Neural progenitor cell (in vitro differentiated cells): ENCODE data around the gene ASTN2. TPM values are rescaled to one million over a fixed set of nuclear protein-coding genes. Genes with fewer than 3 reads are reported as not detected.

Experiments
- DNase-seq: peaks from one replicate; pipeline ENCODE4 v3.0.0-alpha.2; 2016; ENCODE audit warnings: low spot score
- H2AFZ ChIP-seq: fragments of 200-600 bp; sonication (generic); replicated peaks from 2 replicates; pipeline ENCODE4 v1.6.1; 2016; ENCODE audit warnings: antibody characterized with exemption
- H3F3A ChIP-seq: fragments of 200-600 bp; sonication (generic); 2 replicates; pipeline ENCODE4 v1.6.1; 2016; ENCODE audit warnings: antibody characterized with exemption, low read depth
- H3K27ac ChIP-seq: fragments of 200-600 bp; sonication (generic); 2 replicates; pipeline ENCODE4 v1.5.1; 2016; ENCODE audit warnings: mild to moderate bottlenecking
- H3K27me3 ChIP-seq: fragments of 200-600 bp; sonication (generic); 2 replicates; pipeline ENCODE4 v1.6.1; 2016; ENCODE audit warnings: mild to moderate bottlenecking, moderate library complexity
- H3K36me3 ChIP-seq: fragments of 200-600 bp; sonication (generic); 2 replicates; pipeline ENCODE4 v1.5.1; 2016
- H3K4me1 ChIP-seq: fragments of 200-600 bp; sonication (generic); 2 replicates; pipeline ENCODE4 v1.6.1; 2016; ENCODE audit warnings: mixed run types
- H3K4me2 ChIP-seq: fragments of 200-600 bp; sonication (generic); 2 replicates; pipeline ENCODE4 v1.6.1; 2016
- H3K4me3 ChIP-seq: fragments of 200-600 bp; sonication (generic); 2 replicates; pipeline ENCODE4 v1.5.1; 2016
- H3K79me2 ChIP-seq: fragments of 200-600 bp; sonication (generic); 2 replicates; pipeline ENCODE4 v1.6.1; 2016; ENCODE audit warnings: low read depth
- H3K9ac ChIP-seq: fragments of 200-600 bp; sonication (generic); 2 replicates; pipeline ENCODE4 v1.6.1; 2016
- H3K9me3 ChIP-seq: fragments of 200-600 bp; sonication (generic); 2 replicates; pipeline ENCODE4 v1.5.1; 2016; ENCODE audit warnings: low read depth
- H4K20me1 ChIP-seq: fragments of 200-600 bp; sonication (generic); 2 replicates; pipeline ENCODE4 v1.6.1; 2016; ENCODE audit warnings: low read depth
- H3K27ac Mint-ChIP-seq: 3 replicates; pipeline ENCODE4 v1.8.0; 2021; ENCODE audit warnings: mixed read lengths
- H3K27me3 Mint-ChIP-seq: 2 replicates; pipeline ENCODE4 v1.8.0; 2022; ENCODE audit warnings: low read depth, mild to moderate bottlenecking, inconsistent platforms, moderate library complexity, mixed read lengths; ENCODE audit not compliant: insufficient read depth
- H3K36me3 Mint-ChIP-seq: 3 replicates; pipeline ENCODE4 v1.8.0; 2021; ENCODE audit warnings: mixed read lengths
- H3K4me1 Mint-ChIP-seq: 3 replicates; pipeline ENCODE4 v1.8.0; 2021; ENCODE audit warnings: mixed read lengths
- H3K4me3 Mint-ChIP-seq: 3 replicates; pipeline ENCODE4 v1.8.0; 2021; ENCODE audit warnings: mild to moderate bottlenecking, moderate library complexity, mixed read lengths
- H3K9me3 Mint-ChIP-seq: 3 replicates; pipeline ENCODE4 v1.8.0; 2020; ENCODE audit warnings: mixed read lengths
- EZH2 ChIP-seq: fragments of 200-600 bp; sonication (generic); IDR thresholded peaks from 2 replicates; pipeline ENCODE4 v1.6.1; 2017; ENCODE audit warnings: antibody characterized with exemption, mild to moderate bottlenecking, moderate library complexity
- EZH2phosphoT487 ChIP-seq: fragments of 200-600 bp; sonication (generic); IDR thresholded peaks from 2 replicates; pipeline ENCODE4 v1.6.1; 2017; ENCODE audit warnings: antibody characterized with exemption
- total RNA-seq: library from RNA; depleted of rRNA; stranded (reverse); fragments of >200 nt; gene quantifications from 2 replicates; pipeline ENCODE4 v1.2.3, GENCODE V29; 2015; ENCODE audit warnings: low replicate concordance
- TF ChIP-seq, protein P1 (sequence below): fragments of 200-600 bp; sonication (generic); IDR thresholded peaks from 2 replicates; pipeline ENCODE4 v1.5.1; 2017; ENCODE audit warnings: antibody characterized with exemption, mild to moderate bottlenecking

The ASTN2 gene
- total RNA-seq, 1 donor from 2014 or later = 8.0 TPM

DNA sequence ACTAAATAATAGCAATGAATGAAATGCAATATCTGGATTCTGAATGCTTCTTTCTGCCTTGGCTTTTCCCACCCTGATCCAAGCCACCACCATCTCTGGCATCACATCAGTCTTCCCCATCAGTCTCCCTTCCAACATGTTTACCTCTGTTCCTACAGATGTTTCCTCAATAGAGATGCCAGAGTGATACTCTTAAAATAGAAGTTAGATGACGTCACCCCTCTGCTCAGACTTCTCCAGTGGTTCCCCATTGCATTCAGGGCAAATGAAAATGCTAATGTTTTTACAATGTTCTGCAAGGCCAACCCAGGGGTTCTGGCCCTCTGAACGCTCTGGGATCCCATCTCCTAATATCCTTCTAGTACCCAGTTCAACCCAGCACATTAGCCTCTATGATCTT lies 422.0 kb downstream of the ASTN2 start:
- no peaks in the 10 kb centered on the region for H4K20me1 ChIP-seq
- Mint-ChIP-seq H3K27me3 (peaks cover 2% of the 10 kb centered on the region), H3K4me1 (peaks cover 5% of the 10 kb centered on the region), H3K27ac (no peak overlapping the region), H3K4me3 (no peak overlapping the region), H3K9me3 (no peaks in the 10 kb centered on the region), H3K36me3 (no peaks in the 10 kb centered on the region)
- H3K4me3 ChIP-seq = no peak overlapping the region
- H3K27ac ChIP-seq = no peak overlapping the region
- no peaks in the 10 kb centered on the region for H3K9me3 ChIP-seq
- H3K27me3 ChIP-seq = no peaks in the 10 kb centered on the region
- H3K9ac ChIP-seq = no peak overlapping the region
- TF ChIP-seq, protein P1, sequence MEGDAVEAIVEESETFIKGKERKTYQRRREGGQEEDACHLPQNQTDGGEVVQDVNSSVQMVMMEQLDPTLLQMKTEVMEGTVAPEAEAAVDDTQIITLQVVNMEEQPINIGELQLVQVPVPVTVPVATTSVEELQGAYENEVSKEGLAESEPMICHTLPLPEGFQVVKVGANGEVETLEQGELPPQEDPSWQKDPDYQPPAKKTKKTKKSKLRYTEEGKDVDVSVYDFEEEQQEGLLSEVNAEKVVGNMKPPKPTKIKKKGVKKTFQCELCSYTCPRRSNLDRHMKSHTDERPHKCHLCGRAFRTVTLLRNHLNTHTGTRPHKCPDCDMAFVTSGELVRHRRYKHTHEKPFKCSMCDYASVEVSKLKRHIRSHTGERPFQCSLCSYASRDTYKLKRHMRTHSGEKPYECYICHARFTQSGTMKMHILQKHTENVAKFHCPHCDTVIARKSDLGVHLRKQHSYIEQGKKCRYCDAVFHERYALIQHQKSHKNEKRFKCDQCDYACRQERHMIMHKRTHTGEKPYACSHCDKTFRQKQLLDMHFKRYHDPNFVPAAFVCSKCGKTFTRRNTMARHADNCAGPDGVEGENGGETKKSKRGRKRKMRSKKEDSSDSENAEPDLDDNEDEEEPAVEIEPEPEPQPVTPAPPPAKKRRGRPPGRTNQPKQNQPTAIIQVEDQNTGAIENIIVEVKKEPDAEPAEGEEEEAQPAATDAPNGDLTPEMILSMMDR = no peak
- TF ChIP-seq EZH2phosphoT487 (no peak), EZH2 (no peak)
- no peak overlapping the region for H3K4me2 ChIP-seq
- H3F3A ChIP-seq = no peaks in the 10 kb centered on the region
- DNase-seq = no peak
- H3K4me1 ChIP-seq = peaks cover 7% of the 10 kb centered on the region
- no peak overlapping the region for H2AFZ ChIP-seq
- H3K79me2 ChIP-seq = no peaks in the 10 kb centered on the region
- H3K36me3 ChIP-seq = no peaks in the 10 kb centered on the region

DNA sequence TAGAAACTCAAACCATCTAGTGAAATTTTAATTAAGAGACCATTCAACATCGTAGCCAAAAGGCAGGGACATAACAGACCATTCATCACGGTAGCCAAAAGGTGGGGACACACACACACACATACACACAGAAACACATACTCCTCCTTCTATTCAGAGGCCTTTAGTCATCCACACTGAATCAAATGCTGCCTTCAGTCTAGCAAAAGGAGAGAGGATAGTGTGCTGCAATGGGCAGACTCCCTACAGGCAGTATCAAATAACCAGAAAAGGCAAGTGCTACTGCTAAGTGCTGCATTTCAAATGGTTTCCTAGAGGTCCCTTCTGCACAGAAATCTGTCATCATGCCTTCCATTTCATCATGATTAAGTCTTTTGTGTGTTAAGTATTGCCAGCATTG lies 423.8 kb downstream of the ASTN2 start:
- no peaks in the 10 kb centered on the region for H3K36me3 ChIP-seq
- no peaks in the 10 kb centered on the region for H3K9me3 ChIP-seq
- H3K27me3 ChIP-seq = no peaks in the 10 kb centered on the region
- H2AFZ ChIP-seq = no peak overlapping the region
- H4K20me1 ChIP-seq = no peaks in the 10 kb centered on the region
- H3K4me3 ChIP-seq = no peak overlapping the region
- H3K4me2 ChIP-seq = no peak overlapping the region
- H3K4me1 ChIP-seq = peaks cover 17% of the 10 kb centered on the region
- Mint-ChIP-seq H3K4me3 (no peak overlapping the region), H3K27me3 (peaks cover 2% of the 10 kb centered on the region), H3K9me3 (no peaks in the 10 kb centered on the region), H3K36me3 (no peaks in the 10 kb centered on the region), H3K4me1 (peaks cover 3% of the 10 kb centered on the region), H3K27ac (no peak overlapping the region)
- TF ChIP-seq EZH2 (no peak), EZH2phosphoT487 (no peak)
- TF ChIP-seq, protein P1 = no peak
- H3K79me2 ChIP-seq = no peaks in the 10 kb centered on the region
- DNase-seq = no peak
- no peaks in the 10 kb centered on the region for H3F3A ChIP-seq
- no peak overlapping the region for H3K27ac ChIP-seq
- H3K9ac ChIP-seq = no peak overlapping the region

GRCh38 chr9:116990592-116990991 lies 424.3 kb downstream of the ASTN2 start:
- Histone ChIP-seq H3K79me2 (no peaks in the 10 kb centered on the region), H3K9ac (no peak overlapping the region), H3K4me3 (no peak overlapping the region), H3K4me1 (peaks cover 17% of the 10 kb centered on the region), H3K9me3 (no peaks in the 10 kb centered on the region), H3K4me2 (no peak overlapping the region), H3K36me3 (no peaks in the 10 kb centered on the region), H4K20me1 (no peaks in the 10 kb centered on the region), H3F3A (no peaks in the 10 kb centered on the region), H3K27ac (no peak overlapping the region), H3K27me3 (no peaks in the 10 kb centered on the region), H2AFZ (no peak overlapping the region)
- H3K4me3 Mint-ChIP-seq = no peak overlapping the region
- H3K36me3 Mint-ChIP-seq = no peaks in the 10 kb centered on the region
- DNase-seq = no peak
- TF ChIP-seq EZH2phosphoT487 (no peak), EZH2 (no peak)
- TF ChIP-seq, protein P1 = no peak
- peaks cover 2% of the 10 kb centered on the region for H3K27me3 Mint-ChIP-seq
- no peaks in the 10 kb centered on the region for H3K9me3 Mint-ChIP-seq
- peaks cover 4% of the 10 kb centered on the region for H3K4me1 Mint-ChIP-seq
- H3K27ac Mint-ChIP-seq = no peak overlapping the region
